ENCODE measurements around the gene ERGIC2. TPM values are rescaled to one million over a fixed set of nuclear protein-coding genes. Genes with fewer than 3 reads are reported as not detected.
A peak's percentile ranks its signal among the peaks of the same experiment; 100 is the strongest.

The ERGIC2 gene
- 106 and 115 TPM in 2 replicates for total RNA-seq (2014; rRNA removed; shearing (Covaris generic))

GRCh38 chr12:29380536-29381523 is at the start of gene ERGIC2:
TSS of gene ERGIC2 (minus strand) at chr12:29381172. CDS start at chr12:29371633, 9,539 bp downstream.
- H3K9me3 ChIP-seq (replicated peaks): no peaks in the 10 kb centered on the region
- H3K4me1 ChIP-seq: no peaks in the 10 kb centered on the region
- peaks cover 5% of the 10 kb centered on the region for H3K36me3 ChIP-seq
- H3K27me3 ChIP-seq: no peaks in the 10 kb centered on the region
- peak within 1 kb of the TSS; percentile 92 for H3K27ac ChIP-seq
- peak; percentile 95 to 99 for DNase-seq
- peak within 1 kb of the TSS; percentile 92 for H3K4me3 ChIP-seq

- 0 out of 2 replicates have a peak, but pooled peaks cover 3% of the 10 kb centered on the region for H3K36me3 ChIP-seq
- no peak overlapping the region for H3K27ac ChIP-seq
- H3K9me3 ChIP-seq (replicated peaks): no peaks in the 10 kb centered on the region
- peaks cover 7% of the 10 kb centered on the region; the same call in 1 of the 2 replicates for H3K4me1 ChIP-seq
- no peaks in the 10 kb centered on the region for H3K27me3 ChIP-seq
- H3K4me3 ChIP-seq: no peak overlapping the region
- DNase-seq: no peak
Measured at GRCh38 chr12:29430716-29431044, 49.7 kb upstream of the ERGIC2 start.

GRCh38 chr12:29429999-29430715 is 49.2 kb upstream of the ERGIC2 start:
- no peaks in the 10 kb centered on the region for H3K27me3 ChIP-seq
- no peaks in the 10 kb centered on the region for H3K9me3 ChIP-seq (replicated peaks)
- DNase-seq: peak; percentile 39 to 45
- H3K36me3 ChIP-seq: 0 out of 2 replicates have a peak, but pooled peaks cover 3% of the 10 kb centered on the region
- H3K4me3 ChIP-seq: no peak overlapping the region
- H3K27ac ChIP-seq: no peak overlapping the region
- H3K4me1 ChIP-seq: peaks cover 7% of the 10 kb centered on the region; the same call in 1 of the 2 replicates

- H3K36me3 ChIP-seq: no peaks in the 10 kb centered on the region
- no peak for DNase-seq
- H3K27ac ChIP-seq: no peak overlapping the region
- H3K27me3 ChIP-seq: no peaks in the 10 kb centered on the region
- H3K4me3 ChIP-seq: no peak overlapping the region
- H3K4me1 ChIP-seq: peaks cover 7% of the 10 kb centered on the region; the same call in 1 of the 2 replicates
- no peaks in the 10 kb centered on the region for H3K9me3 ChIP-seq (replicated peaks)
Measured at GRCh38 chr12:29428633-29429032, 47.7 kb upstream of the ERGIC2 start.

GRCh38 chr12:29427964-29428363 is 47.0 kb upstream of the ERGIC2 start:
- H3K4me1 ChIP-seq: peaks cover 7% of the 10 kb centered on the region; the same call in 1 of the 2 replicates
- H3K27ac ChIP-seq: no peak overlapping the region
- no peaks in the 10 kb centered on the region for H3K36me3 ChIP-seq
- no peak for DNase-seq
- H3K27me3 ChIP-seq: no peaks in the 10 kb centered on the region
- no peak overlapping the region for H3K4me3 ChIP-seq
- H3K9me3 ChIP-seq (replicated peaks): no peaks in the 10 kb centered on the region

- H3K36me3 ChIP-seq: no peaks in the 10 kb centered on the region
- H3K27me3 ChIP-seq: no peaks in the 10 kb centered on the region
- H3K4me3 ChIP-seq: no peak overlapping the region
- peaks cover 7% of the 10 kb centered on the region; the same call in 1 of the 2 replicates for H3K4me1 ChIP-seq
- DNase-seq: no peak
- H3K9me3 ChIP-seq (replicated peaks): no peaks in the 10 kb centered on the region
- no peak overlapping the region for H3K27ac ChIP-seq
Measured at GRCh38 chr12:29426498-29426897, 45.5 kb upstream of the ERGIC2 start.

GRCh38 chr12:29425722-29426121 is 44.8 kb upstream of the ERGIC2 start:
- Histone ChIP-seq H3K27ac (no peak overlapping the region), H3K36me3 (no peaks in the 10 kb centered on the region), H3K4me3 (no peak overlapping the region), H3K4me1 (peaks cover 7% of the 10 kb centered on the region; the same call in 1 of the 2 replicates), H3K9me3 (replicated peaks) (no peaks in the 10 kb centered on the region), H3K27me3 (no peaks in the 10 kb centered on the region)
- no peak for DNase-seq

GRCh38 chr12:29416748-29417147 is 35.8 kb upstream of the ERGIC2 start:
- Histone ChIP-seq H3K27me3 (no peaks in the 10 kb centered on the region), H3K9me3 (replicated peaks) (peaks cover 4% of the 10 kb centered on the region; the same call in 1 of the 2 replicates), H3K27ac (no peak overlapping the region), H3K4me3 (no peak overlapping the region), H3K4me1 (no peaks in the 10 kb centered on the region; the same call in 1 of the 2 replicates), H3K36me3 (no peaks in the 10 kb centered on the region)
- no peak for DNase-seq

- H3K27ac ChIP-seq: no peak overlapping the region
- H3K4me3 ChIP-seq: no peak overlapping the region
- no peaks in the 10 kb centered on the region; the same call in 1 of the 2 replicates for H3K4me1 ChIP-seq
- no peaks in the 10 kb centered on the region for H3K36me3 ChIP-seq
- H3K9me3 ChIP-seq (replicated peaks): peaks cover 4% of the 10 kb centered on the region; the same call in 1 of the 2 replicates
- H3K27me3 ChIP-seq: no peaks in the 10 kb centered on the region
- no peak for DNase-seq
Measured at GRCh38 chr12:29415111-29415510, 34.1 kb upstream of the ERGIC2 start.

GRCh38 chr12:29414368-29414767 is 33.4 kb upstream of the ERGIC2 start:
- H3K36me3 ChIP-seq: no peaks in the 10 kb centered on the region
- no peak overlapping the region for H3K27ac ChIP-seq
- H3K27me3 ChIP-seq: no peaks in the 10 kb centered on the region
- H3K9me3 ChIP-seq (replicated peaks): peaks cover 4% of the 10 kb centered on the region; the same call in 1 of the 2 replicates
- H3K4me1 ChIP-seq: no peaks in the 10 kb centered on the region; the same call in 1 of the 2 replicates
- H3K4me3 ChIP-seq: no peak overlapping the region
- DNase-seq: no peak

GRCh38 chr12:29405561-29405960 is 24.6 kb upstream of the ERGIC2 start:
- Histone ChIP-seq H3K36me3 (no peaks in the 10 kb centered on the region), H3K9me3 (replicated peaks) (peaks cover 3% of the 10 kb centered on the region; the same call in 1 of the 2 replicates), H3K27me3 (no peaks in the 10 kb centered on the region), H3K4me1 (no peaks in the 10 kb centered on the region), H3K4me3 (no peak overlapping the region), H3K27ac (no peak overlapping the region)
- DNase-seq: no peak

- Histone ChIP-seq H3K9me3 (replicated peaks) (peaks cover 3% of the 10 kb centered on the region; the same call in 1 of the 2 replicates), H3K36me3 (no peaks in the 10 kb centered on the region)
- DNase-seq: no peak
Measured at GRCh38 chr12:29403991-29404390, 23.0 kb upstream of the ERGIC2 start.

GRCh38 chr12:29402437-29402836 is 21.5 kb upstream of the ERGIC2 start:
- DNase-seq: no peak
- H3K9me3 ChIP-seq (replicated peaks): peaks cover 3% of the 10 kb centered on the region; the same call in 1 of the 2 replicates
- H3K27me3 ChIP-seq: no peaks in the 10 kb centered on the region
- H3K4me1 ChIP-seq: no peaks in the 10 kb centered on the region
- H3K27ac ChIP-seq: no peak overlapping the region
- H3K36me3 ChIP-seq: no peaks in the 10 kb centered on the region
- no peak overlapping the region for H3K4me3 ChIP-seq

More at GRCh38 chr12:29403991-29404390, 23.0 kb upstream of the ERGIC2 start:
- no peak overlapping the region for H3K4me3 ChIP-seq
- no peaks in the 10 kb centered on the region for H3K27me3 ChIP-seq
- no peak overlapping the region for H3K27ac ChIP-seq
- H3K4me1 ChIP-seq: no peaks in the 10 kb centered on the region

- no peak overlapping the region for H3K4me3 ChIP-seq
- no peak overlapping the region for H3K27ac ChIP-seq
- H3K4me1 ChIP-seq: peaks cover 11% of the 10 kb centered on the region
- no peaks in the 10 kb centered on the region for H3K9me3 ChIP-seq (replicated peaks)
- H3K27me3 ChIP-seq: no peaks in the 10 kb centered on the region
- H3K36me3 ChIP-seq: no peaks in the 10 kb centered on the region
- DNase-seq: no peak
Measured at GRCh38 chr12:29398495-29398894, 17.5 kb upstream of the ERGIC2 start.

- Histone ChIP-seq H3K4me3 (no peak overlapping the region), H3K27me3 (no peaks in the 10 kb centered on the region), H3K9me3 (replicated peaks) (no peaks in the 10 kb centered on the region), H3K36me3 (no peaks in the 10 kb centered on the region), H3K27ac (no peak overlapping the region), H3K4me1 (peaks cover 11% of the 10 kb centered on the region)
- DNase-seq: no peak
Measured at GRCh38 chr12:29396774-29397173, 15.8 kb upstream of the ERGIC2 start.

Data from SJCRH30 (cell line).